NCI-H446 (cell line): ENCODE results near the gene CYP4F11.
A peak's percentile ranks its signal among the peaks of the same experiment; 100 is the strongest.
"Not testable (repeated sequence)": the region's sequence is repeated elsewhere in the genome, so short reads cannot be mapped to it uniquely, and the experiment has no call there.

Experiments used
- DNase-seq, 2 experiments: peaks; one replicate each; lab custom pipeline; 2025; lab: John Stamatoyannopoulos, UW

Gene CYP4F11, protein sequence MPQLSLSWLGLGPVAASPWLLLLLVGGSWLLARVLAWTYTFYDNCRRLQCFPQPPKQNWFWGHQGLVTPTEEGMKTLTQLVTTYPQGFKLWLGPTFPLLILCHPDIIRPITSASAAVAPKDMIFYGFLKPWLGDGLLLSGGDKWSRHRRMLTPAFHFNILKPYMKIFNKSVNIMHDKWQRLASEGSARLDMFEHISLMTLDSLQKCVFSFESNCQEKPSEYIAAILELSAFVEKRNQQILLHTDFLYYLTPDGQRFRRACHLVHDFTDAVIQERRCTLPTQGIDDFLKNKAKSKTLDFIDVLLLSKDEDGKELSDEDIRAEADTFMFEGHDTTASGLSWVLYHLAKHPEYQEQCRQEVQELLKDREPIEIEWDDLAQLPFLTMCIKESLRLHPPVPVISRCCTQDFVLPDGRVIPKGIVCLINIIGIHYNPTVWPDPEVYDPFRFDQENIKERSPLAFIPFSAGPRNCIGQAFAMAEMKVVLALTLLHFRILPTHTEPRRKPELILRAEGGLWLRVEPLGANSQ

GRCh38 chr19:15934332-15935078 lies at the start of gene CYP4F11:
Gene CYP4F11, minus strand, starts transcription at chr19:15934529. Its CDS starts 121 bp downstream, at chr19:15934408.
- peak in 1 of 2 experiments; percentile 25 for DNase-seq

GRCh38 chr19:15979293-15979692 lies 45.0 kb upstream of the CYP4F11 start:
- DNase-seq, result no peak

GRCh38 chr19:15977690-15978089 lies 43.4 kb upstream of the CYP4F11 start:
- DNase-seq, result no peak

DNA sequence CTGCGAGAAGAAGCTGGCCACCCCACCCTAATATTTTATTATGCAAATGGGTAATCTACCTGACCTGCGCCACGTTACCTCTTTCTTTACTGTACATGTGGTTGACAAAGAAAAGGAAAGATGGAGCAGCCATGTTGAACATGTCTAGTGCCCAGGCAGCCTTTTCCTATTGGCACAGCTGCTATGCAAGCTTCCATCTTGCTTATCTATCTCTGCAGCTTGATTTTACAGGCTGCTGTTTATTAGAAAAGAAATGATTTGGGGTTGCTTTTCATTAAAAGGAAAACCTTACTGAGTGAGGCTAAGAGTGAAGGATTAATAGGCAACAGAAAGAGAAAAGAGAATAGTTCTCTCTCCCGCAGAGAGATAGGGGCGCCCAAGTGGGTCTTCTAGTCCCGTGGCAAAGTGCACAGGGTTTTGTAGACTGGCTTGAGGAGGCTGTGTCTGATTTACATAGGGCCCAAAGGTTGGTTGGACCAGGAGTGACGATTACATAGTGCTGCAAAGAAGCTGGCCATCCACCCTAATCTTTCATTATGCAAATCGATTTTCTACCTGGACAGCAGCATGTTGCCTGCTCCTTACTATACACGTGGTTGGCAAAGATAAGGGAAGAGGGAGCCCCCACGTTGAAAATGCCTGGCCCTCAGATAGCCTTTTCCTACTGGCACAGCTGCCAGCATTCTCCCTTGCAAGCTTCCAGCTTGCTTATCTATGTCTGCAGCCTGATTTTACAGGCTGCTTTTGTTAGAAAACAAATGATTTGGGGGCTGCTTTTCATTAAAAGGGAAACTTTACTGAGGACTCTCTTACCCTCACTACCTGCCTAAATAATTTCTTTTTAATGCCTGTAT lies 42.7 kb upstream of the CYP4F11 start:
- no peak for DNase-seq

GRCh38 chr19:15974856-15975255 lies 40.5 kb upstream of the CYP4F11 start:
- DNase-seq, result no peak

DNA sequence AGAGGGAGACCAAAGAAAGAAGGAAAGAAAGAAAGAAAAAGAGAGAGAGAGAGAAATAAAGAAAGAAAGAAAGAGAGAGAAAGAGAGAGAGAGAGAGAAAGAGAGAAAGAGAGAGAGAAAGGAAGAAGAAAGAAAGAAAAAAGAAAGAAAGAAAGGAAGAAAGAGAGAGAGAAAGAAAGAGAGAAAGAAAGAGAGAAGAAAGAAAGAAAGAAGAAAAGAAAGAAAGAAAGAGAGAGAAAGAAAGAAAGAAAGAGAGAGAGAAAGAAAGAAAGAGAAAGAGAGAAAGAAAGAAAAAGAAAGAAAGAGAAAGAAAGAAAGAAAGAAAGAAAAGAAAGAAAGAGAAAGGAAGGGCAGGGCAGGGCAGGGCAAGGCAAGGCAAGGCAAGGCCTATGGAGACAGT lies 37.7 kb upstream of the CYP4F11 start:
- not testable (repeated sequence) for DNase-seq

- DNase-seq, result no peak
Observed at GRCh38 chr19:15971224-15971780, 37.0 kb upstream of the CYP4F11 start.

DNA sequence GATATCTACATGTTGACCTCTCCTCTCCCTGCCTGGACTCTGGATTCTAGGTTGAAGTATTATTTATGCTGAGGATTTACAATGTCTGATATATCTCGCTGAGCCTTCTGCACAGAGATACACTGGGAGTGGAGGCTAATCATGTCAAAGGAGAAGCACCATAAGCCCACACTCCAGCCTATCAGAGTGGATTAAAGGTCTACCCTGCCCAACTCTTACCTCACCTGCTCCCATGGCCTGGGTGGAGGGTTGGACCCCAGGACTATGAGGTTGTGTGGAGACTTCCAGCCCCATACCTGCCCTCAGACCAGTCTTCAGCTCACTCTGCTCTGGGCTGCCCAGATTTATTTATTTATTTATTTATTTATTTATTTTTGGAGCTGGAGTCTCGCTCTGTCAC lies 29.9 kb upstream of the CYP4F11 start:
- no peak for DNase-seq

GRCh38 chr19:15962319-15962718 lies 28.0 kb upstream of the CYP4F11 start:
- no peak for DNase-seq

- DNase-seq, result no peak
Observed at GRCh38 chr19:15954820-15955219, 20.5 kb upstream of the CYP4F11 start.

- DNase-seq, result no peak
Observed at GRCh38 chr19:15948223-15949058, 14.1 kb upstream of the CYP4F11 start, which contains the start of gene OR10H4. Gene OR10H4, plus strand, starts transcription at chr19:15949008. Its CDS starts 0 bp downstream, at chr19:15949008.

- no peak for DNase-seq
Observed at GRCh38 chr19:15945301-15945700, 11.0 kb upstream of the CYP4F11 start.

- DNase-seq, result no peak
Observed at GRCh38 chr19:15944401-15944800, 10.1 kb upstream of the CYP4F11 start.

DNA sequence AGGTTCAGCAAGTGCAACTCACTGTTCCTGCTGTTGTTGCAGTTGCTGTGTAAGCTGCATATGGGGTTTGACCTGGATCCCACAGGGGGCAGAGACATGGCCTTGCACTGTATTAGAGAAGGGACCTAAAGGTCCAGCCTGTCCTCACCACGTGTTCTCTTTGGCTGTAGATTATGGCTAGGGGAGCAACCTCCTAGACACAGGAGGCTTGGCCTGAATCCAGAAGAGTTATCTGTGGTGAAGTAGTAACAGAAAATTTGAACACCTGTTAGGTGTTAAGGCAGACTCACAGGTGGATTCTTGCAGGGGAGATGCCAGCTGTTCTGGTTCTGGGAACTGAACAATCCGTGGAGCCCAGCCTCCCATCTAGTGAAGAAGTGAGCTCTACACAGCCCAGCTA lies 3.4 kb upstream of the CYP4F11 start:
- no peak for DNase-seq

GRCh38 chr19:15936950-15937349 lies 2.6 kb upstream of the CYP4F11 start:
- DNase-seq, result no peak

DNA sequence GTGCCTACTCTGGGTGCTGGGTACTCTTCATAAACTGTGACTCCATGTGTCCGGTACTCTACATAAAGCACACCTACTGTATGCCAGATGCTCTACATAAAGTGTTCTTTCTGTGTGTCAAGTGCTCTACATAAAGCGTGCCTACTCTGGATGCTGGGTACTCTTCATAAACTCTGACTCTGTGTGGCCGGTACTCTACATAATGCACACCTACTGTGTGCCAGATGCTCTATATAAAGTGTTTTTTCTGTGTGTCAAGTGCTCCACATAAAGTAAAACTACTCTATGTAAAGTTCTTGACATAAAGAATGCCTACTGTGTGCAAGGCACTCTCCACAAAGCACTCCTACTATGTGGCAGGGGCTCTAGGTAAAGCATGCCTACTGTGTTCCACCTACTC lies 1.8 kb upstream of the CYP4F11 start:
- no peak for DNase-seq

GRCh38 chr19:15935167-15935702 lies 906 bp upstream of the CYP4F11 start:
- no peak for DNase-seq

DNA sequence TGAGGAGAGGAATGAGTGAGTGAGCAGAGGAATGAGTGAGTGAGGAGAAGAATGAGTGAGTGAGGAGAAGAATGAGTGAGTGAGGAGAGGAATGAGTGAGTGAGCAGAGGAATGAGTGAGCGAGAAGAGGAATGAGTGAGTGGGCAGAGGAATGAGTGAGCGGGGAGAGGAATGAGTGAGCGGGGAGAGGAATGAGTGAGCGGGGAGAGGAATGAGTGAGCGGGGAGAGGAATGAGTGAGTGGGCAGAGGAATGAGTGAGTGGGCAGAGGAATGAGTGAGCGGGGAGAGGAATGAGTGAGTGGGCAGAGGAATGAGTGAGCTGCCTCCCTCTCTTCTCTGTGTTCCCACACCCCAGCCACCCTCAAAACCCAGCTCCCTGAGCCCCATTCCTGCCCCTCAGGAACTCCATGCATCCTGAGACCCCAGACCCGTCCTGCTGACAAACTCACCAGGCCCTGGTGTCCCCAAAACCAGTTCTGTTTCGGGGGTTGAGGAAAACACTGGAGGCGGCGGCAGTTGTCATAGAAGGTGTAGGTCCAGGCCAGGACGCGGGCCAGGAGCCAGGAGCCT lies 483 bp downstream of the CYP4F11 start:
- not testable (repeated sequence) for DNase-seq

DNA sequence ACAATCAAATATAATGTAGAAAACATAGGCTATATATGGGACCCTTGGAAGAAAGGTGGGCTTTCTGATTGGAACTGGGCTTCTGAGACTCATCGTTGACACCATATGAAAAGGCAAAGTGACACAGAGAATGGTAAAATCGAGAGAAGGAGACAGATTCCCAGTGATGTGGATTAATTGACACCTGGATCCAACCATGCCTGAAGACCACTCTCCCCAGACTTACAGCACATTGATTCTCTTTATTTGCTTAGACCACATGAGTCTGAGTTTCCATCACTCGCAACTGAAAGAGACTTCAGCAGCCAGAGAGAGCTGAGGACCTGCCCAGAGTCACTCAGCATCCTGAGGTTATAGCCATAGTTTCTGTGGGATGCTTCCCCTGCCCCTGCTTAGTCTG lies 6.0 kb downstream of the CYP4F11 start:
- DNase-seq, result no peak

DNA sequence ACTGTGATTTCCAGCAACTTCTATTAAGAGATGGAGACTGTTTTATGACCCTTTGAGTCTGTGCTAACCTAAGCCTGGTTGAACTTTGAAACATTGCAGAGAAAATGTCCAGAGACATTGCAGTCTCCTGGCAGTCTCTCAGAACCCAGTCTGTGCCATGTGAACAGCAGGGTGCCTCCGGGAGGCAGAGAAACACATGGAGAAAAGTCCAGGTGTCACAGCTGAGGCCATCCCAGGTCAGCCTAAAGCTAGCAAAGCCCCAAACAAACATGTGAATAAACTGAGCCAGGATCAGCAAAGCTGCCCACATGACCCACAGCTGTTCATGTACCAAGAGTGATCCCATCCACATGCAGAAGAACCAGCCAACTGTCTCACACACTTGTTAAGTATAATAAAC lies 7.8 kb downstream of the CYP4F11 start:
- DNase-seq, result no peak
